ENCODE results near the gene SRGAP3.

- TF ChIP-seq, protein P1, sequence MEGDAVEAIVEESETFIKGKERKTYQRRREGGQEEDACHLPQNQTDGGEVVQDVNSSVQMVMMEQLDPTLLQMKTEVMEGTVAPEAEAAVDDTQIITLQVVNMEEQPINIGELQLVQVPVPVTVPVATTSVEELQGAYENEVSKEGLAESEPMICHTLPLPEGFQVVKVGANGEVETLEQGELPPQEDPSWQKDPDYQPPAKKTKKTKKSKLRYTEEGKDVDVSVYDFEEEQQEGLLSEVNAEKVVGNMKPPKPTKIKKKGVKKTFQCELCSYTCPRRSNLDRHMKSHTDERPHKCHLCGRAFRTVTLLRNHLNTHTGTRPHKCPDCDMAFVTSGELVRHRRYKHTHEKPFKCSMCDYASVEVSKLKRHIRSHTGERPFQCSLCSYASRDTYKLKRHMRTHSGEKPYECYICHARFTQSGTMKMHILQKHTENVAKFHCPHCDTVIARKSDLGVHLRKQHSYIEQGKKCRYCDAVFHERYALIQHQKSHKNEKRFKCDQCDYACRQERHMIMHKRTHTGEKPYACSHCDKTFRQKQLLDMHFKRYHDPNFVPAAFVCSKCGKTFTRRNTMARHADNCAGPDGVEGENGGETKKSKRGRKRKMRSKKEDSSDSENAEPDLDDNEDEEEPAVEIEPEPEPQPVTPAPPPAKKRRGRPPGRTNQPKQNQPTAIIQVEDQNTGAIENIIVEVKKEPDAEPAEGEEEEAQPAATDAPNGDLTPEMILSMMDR (conservative IDR thresholded peaks at IDR 0.05; ENCODE audit: low read length): no peak
- TF ChIP-seq EZH2phosphoT487 (IDR thresholded peaks at IDR 0.05; ENCODE audit: borderline replicate concordance): no peak
Measured at GRCh38 chr3:9190276-9190675, 59.2 kb downstream of the SRGAP3 start.

Data from Loucy (cell line).